Central memory CD4-positive, alpha-beta T cell (primary cell): Measurements from ENCODE around the gene ARID4A.
"Not testable (repeated sequence)": the region's sequence is repeated elsewhere in the genome, so short reads cannot be mapped to it uniquely, and the experiment has no call there.

Experiments used
- DNase-seq: peaks from one replicate; pipeline ENCODE4 v3.0.0; 2022

ARID4A gene

GRCh38 chr14:58362798-58363412 is 64.5 kb downstream of the ARID4A start:
- DNase-seq: peak; percentile 13

GRCh38 chr14:58364316-58364715 is 66.0 kb downstream of the ARID4A start:
- no peak for DNase-seq

DNA sequence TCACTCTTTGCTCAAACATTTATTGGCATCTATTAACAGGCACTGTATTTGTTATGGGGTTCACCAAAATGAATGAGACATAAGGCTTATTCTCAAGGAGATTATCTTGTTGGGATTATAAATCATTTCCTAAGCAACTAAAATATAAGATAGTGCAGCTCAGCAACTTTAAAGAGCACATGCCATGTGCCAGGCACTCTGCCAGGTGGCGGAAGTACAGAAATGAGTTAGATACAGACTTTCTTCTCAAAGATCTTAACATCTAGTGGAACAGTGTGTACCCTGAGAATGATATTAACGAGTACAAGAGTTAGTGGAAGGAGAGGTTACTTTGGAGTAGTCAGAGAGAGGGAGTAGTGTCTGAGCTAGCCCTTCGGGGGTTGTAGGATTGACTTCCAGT is 68.9 kb downstream of the ARID4A start:
- no peak for DNase-seq

DNA sequence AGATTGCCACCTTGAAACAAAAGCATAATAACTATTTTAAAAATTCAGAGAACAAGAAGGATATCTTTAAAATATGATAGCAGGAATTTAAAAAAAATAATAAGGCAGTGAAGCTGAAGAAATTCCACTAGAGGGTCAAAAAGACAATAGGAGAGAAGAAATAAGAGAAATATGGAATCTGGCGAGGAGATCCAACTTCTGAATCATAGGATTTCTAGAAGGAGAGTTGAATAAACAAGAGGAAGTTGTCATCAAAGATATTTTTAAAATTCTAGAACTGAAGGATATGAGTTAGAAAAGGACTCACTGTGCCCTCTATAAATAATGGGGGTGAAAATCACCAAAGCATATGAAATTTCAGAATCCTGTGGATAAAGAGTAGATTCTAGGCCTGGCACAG is 70.6 kb downstream of the ARID4A start:
- no peak for DNase-seq

DNA sequence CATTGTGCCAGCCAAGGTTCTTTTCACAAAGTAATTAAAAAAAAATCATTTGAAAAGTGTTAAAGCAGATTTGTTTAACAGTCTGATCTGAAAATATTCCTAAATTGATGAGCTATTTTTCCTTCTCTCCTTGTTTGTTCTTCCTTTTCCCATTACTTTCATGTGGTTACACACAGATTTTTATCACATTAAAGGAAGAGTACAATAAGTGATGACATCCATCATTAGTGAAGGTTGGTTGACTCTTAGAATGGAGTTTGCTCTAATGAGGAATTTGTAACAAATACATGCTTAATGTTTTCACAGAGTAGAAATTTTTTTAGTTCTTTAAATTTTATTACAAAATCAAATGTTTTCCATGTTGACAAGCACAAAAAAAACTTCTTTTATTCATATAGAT is 78.4 kb downstream of the ARID4A start:
- no peak for DNase-seq

DNA sequence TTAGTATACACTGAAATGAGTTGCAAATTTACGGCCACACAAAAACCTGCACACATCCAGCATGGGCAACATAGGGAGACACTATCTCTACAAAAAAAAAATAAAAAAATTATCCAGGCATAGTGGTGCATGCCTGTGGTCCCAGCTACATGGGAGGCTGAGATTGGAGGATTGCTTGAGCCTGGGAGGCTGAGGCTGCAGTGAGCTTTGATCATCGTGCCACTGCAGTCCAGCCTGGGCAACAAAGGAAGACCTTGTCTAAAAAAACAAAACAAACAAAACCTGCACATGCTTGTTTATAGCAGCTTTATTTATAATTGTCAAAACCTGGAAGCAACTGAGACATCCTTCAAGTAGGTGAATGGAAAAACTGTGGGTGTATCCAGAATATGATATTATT is 92.5 kb downstream of the ARID4A start:
- DNase-seq: no peak

GRCh38 chr14:58395562-58395811 is 97.1 kb downstream of the ARID4A start:
- DNase-seq: no peak

GRCh38 chr14:58395812-58396788 is 97.7 kb downstream of the ARID4A start, which contains the start of gene TOMM20L:
Gene TOMM20L (plus strand): TSS chr14:58395930. CDS start chr14:58395958, 28 bp downstream.
- DNase-seq: peak; percentile 64

GRCh38 chr14:58397156-58397555 is 98.8 kb downstream of the ARID4A start:
- no peak for DNase-seq

- DNase-seq: no peak
These were observed 100.1 kb downstream of the ARID4A start for GRCh38 chr14:58398495-58398894.

GRCh38 chr14:58398895-58399294 is 100.5 kb downstream of the ARID4A start:
- no peak for DNase-seq

GRCh38 chr14:58401587-58401986 is 103.2 kb downstream of the ARID4A start:
- DNase-seq: no peak

GRCh38 chr14:58408681-58409215 is 110.4 kb downstream of the ARID4A start:
- no peak for DNase-seq

DNA sequence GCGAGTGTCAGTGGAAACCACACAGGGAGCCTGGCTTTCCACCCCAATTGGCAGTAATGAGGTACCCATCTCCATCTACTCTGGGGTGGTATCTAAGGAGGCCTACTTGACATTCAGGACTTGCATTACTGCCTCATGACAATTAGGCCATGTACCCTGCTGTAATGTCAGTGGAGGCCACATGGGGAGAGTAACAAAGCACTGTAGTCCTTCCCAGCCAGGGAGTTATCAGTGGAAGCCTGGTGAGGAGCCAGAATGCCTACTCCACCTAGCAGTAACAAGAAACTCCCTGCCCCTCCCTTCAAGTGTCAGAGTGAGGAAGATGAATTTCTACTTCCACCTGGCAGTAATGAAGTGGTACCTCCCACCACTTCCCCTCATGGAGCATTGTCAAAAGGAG is 116.5 kb downstream of the ARID4A start:
- DNase-seq: no peak

GRCh38 chr14:58415636-58416547 is 117.5 kb downstream of the ARID4A start:
- DNase-seq: no peak

DNA sequence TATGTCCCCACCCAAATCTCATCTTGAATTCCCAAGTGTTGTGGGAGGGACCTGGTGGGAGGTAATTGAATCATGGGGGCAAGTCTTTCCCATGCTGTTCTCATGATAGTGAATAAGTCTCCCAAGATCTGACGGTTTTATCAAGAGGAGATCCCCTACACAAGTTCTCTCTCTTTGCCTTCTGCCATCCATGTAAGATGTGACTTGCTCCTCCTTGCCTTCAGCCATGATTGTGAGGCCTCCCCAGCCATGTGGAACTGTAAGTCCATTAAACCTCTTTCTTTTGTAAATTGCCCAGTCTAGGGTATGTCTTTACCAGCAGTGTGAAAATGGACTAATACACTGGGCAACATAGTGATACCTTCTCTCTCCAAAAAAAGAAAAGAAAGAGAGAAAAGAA is 118.6 kb downstream of the ARID4A start:
- DNase-seq: not testable (repeated sequence)
